HCT116 (cell line): ENCODE results near the gene SELENOK. TPM values are rescaled to one million over a fixed set of nuclear protein-coding genes. Genes with fewer than 3 reads are reported as not detected.

Experiments
- ATAC-seq: fragments of 200-7000 bp; cut with Tn5 transposase; 2 replicates; pipeline ENCODE4 v1.9.1; 2020; ENCODE audit warnings: mild to moderate bottlenecking, moderate library complexity
- BruUV-seq: library from RNA; stranded (reverse); fragments of 400-500 nt; replicated peaks from 2 replicates; lab custom pipeline; 2021; lab: Mats Ljungman, UMichigan
- CTCF ChIA-PET: fragments of 300-600 bp; sonication (Branson Sonifier 250); formaldehyde crosslinking; loops from one replicate; lab custom pipeline; 2021; ENCODE audit warnings: antibody characterized with exemption; lab: Charles Lee
- POLR2A ChIA-PET: fragments of 300-600, 350-600 bp; sonication (Branson Sonifier 250); formaldehyde crosslinking; loops from one replicate; lab custom pipeline; 2021; ENCODE audit warnings: antibody characterized with exemption; lab: Charles Lee
- RAD21 ChIA-PET, 2 experiments: fragments of 300-600 bp; sonication (Branson Sonifier 250); formaldehyde crosslinking; loops; one replicate each; lab custom pipeline; 2023; ENCODE audit warnings: low total read pairs in 2 of 2; ENCODE audit not compliant: uncharacterized antibody in 2 of 2, unreplicated experiment in 2 of 2, low non-redundant PET in 1 of 2; lab: Charles Lee
- DNase-seq: peaks from one replicate; pipeline ENCODE4 v3.0.0-alpha.2; 2010; ENCODE audit warnings: low read depth, low spot score
- H2AFZ ChIP-seq: fragments of 200-600 bp; shearing (Covaris generic), sonication (generic); 2 replicates; pipeline ENCODE4 v1.6.1; 2017; ENCODE audit warnings: low read depth, mixed run types, mixed read lengths, antibody characterized with exemption, low read length; ENCODE audit not compliant: poor library complexity, severe bottlenecking
- H3K27ac ChIP-seq: 2 replicates; pipeline ENCODE4 v1.5.1; 2012; ENCODE audit warnings: low read depth, low read length
- H3K27me3 ChIP-seq: fragments of 200-600 bp; sonication (generic); 2 replicates; pipeline ENCODE4 v1.6.1; 2016; ENCODE audit warnings: mixed run types, low read length, mixed read lengths; ENCODE audit not compliant: insufficient read depth
- H3K36me3 ChIP-seq, 2 experiments: fragments of 200-500 bp in 1 of 2; fragments of 200-600 bp in 1 of 2; sonication (Bioruptor generic) in 1 of 2; sonication (generic) in 1 of 2; 2 replicates each; pipeline versions ENCODE4 v1.5.1 to v1.6.1; 2014 to 2016; ENCODE audit warnings: low read length in 2 of 2, inconsistent platforms in 1 of 2, mixed read lengths in 1 of 2, mixed run types in 1 of 2; ENCODE audit not compliant: insufficient read depth in 2 of 2, control insufficient read depth in 1 of 2
- H3K4me1 ChIP-seq, 2 experiments: fragments of 200-600 bp in 1 of 2; sonication (generic) in 1 of 2; 2 replicates each; pipeline versions ENCODE4 v1.5.1 to v1.6.1; 2012 to 2017; ENCODE audit warnings: low read length in 2 of 2, inconsistent platforms in 1 of 2, mild to moderate bottlenecking in 1 of 2, mixed read lengths in 1 of 2, mixed run types in 1 of 2, moderate library complexity in 1 of 2; ENCODE audit not compliant: insufficient read depth in 2 of 2, control insufficient read depth in 1 of 2
- H3K4me2 ChIP-seq: fragments of 200-600 bp; sonication (generic); 2 replicates; pipeline ENCODE4 v1.6.1; 2017; ENCODE audit warnings: mixed run types, low read length, mixed read lengths
- H3K4me3 ChIP-seq, 2 experiments: fragments of 200-600 bp in 1 of 2; sonication (generic) in 1 of 2; replicated peaks in 1 of 2; 2 replicates each; pipeline ENCODE4 v1.5.1; 2011 to 2016; ENCODE audit warnings: low read length in 2 of 2, control low read depth in 1 of 2, low read depth in 1 of 2, mild to moderate bottlenecking in 1 of 2, mixed read lengths in 1 of 2, mixed run types in 1 of 2
- H3K79me2 ChIP-seq: fragments of 200-600 bp; sonication (generic); 2 replicates; pipeline ENCODE4 v1.6.1; 2017; ENCODE audit warnings: mild to moderate bottlenecking, mixed run types, low read length, moderate library complexity, mixed read lengths; ENCODE audit not compliant: insufficient read depth
- H3K9ac ChIP-seq: fragments of 200-600 bp; sonication (generic); 2 replicates; pipeline ENCODE4 v1.6.1; 2016; ENCODE audit warnings: low read length, mixed read lengths
- H3K9me2 ChIP-seq: fragments of 200-600 bp; sonication (generic), shearing (Covaris generic); 2 replicates; pipeline ENCODE4 v1.6.1; 2017; ENCODE audit warnings: mixed run types, mild to moderate bottlenecking, moderate library complexity; ENCODE audit not compliant: insufficient read depth
- H3K9me3 ChIP-seq, 2 experiments: fragments of 200-500 bp in 1 of 2; fragments of 200-600 bp in 1 of 2; sonication (Bioruptor generic) in 1 of 2; sonication (generic) in 1 of 2; 2 replicates each; pipeline ENCODE4 v1.6.1; 2014 to 2017; ENCODE audit warnings: low read length in 2 of 2, mixed read lengths in 2 of 2, inconsistent platforms in 1 of 2, low read depth in 1 of 2, mild to moderate bottlenecking in 1 of 2, mixed run types in 1 of 2, moderate library complexity in 1 of 2; ENCODE audit not compliant: control insufficient read depth in 1 of 2, insufficient read depth in 1 of 2
- H4K20me1 ChIP-seq: fragments of 200-600 bp; sonication (generic), shearing (Covaris generic); 2 replicates; pipeline ENCODE4 v1.6.1; 2017; ENCODE audit warnings: mixed run types, mild to moderate bottlenecking, moderate library complexity; ENCODE audit not compliant: insufficient read depth
- CBX3 ChIP-seq: IDR thresholded peaks from 2 replicates; pipeline ENCODE4 v1.6.1; 2012; ENCODE audit warnings: low read depth
- CEBPB ChIP-seq: IDR thresholded peaks from 2 replicates; pipeline ENCODE4 v1.6.1; 2012; ENCODE audit warnings: low read depth
- EGR1 ChIP-seq: IDR thresholded peaks from 2 replicates; pipeline ENCODE4 v1.6.1; 2012; ENCODE audit warnings: low read depth
- ELF1 ChIP-seq: IDR thresholded peaks from 2 replicates; pipeline ENCODE4 v1.6.1; 2012; ENCODE audit warnings: low read depth, borderline replicate concordance
- POLR2A ChIP-seq: IDR thresholded peaks from 2 replicates; pipeline ENCODE4 v1.7.0; 2011; ENCODE audit warnings: borderline replicate concordance; ENCODE audit not compliant: insufficient read depth, insufficient read length; ENCODE audit errors: extremely low read depth
- POLR2AphosphoS5 ChIP-seq: IDR thresholded peaks from 2 replicates; pipeline ENCODE4 v1.6.1; 2011; ENCODE audit warnings: mild to moderate bottlenecking, low read depth, low read length, moderate library complexity
- SP1 ChIP-seq: IDR thresholded peaks from 2 replicates; pipeline ENCODE4 v1.6.1; 2012; ENCODE audit warnings: low read depth
- SRF ChIP-seq: IDR thresholded peaks from 2 replicates; pipeline ENCODE4 v1.6.1; 2012; ENCODE audit warnings: low read depth
- TCF7L2 ChIP-seq: IDR thresholded peaks from 2 replicates; pipeline ENCODE4 v1.7.0; 2011; ENCODE audit warnings: borderline replicate concordance, inconsistent platforms; ENCODE audit not compliant: insufficient read depth, insufficient read length; ENCODE audit errors: extremely low read depth
- ZFX ChIP-seq: fragments of 450-650 bp; IDR thresholded peaks from 2 replicates; pipeline ENCODE4 v1.6.1; 2017
- intact Hi-C: fragments of 100-400 bp; cut with micrococcal nuclease; formaldehyde crosslinking; loops from 2 replicates; pipeline ENCODE4 v1.10.0; 2022
- total RNA-seq: library from RNA; stranded (reverse); gene quantifications from one replicate; pipeline ENCODE4 v1.2.1, GENCODE V29; 2021; ENCODE audit not compliant: unreplicated experiment

The SELENOK gene
- total RNA-seq, 1 experiment from 2014 or later = 35.1 TPM

- Histone ChIP-seq H4K20me1 (no peaks in the 10 kb centered on the region), H3K27me3 (no peaks in the 10 kb centered on the region), H3K79me2 (peaks cover 6% of the 10 kb centered on the region; the same call in 1 of the 2 replicates), H3K4me1 (peaks cover 39 to 51% of the 10 kb centered on the region in 2 experiments), H3K4me2 (peak overlapping the region; percentile 87), H3K9me2 (no peaks in the 10 kb centered on the region), H3K9me3 (no peaks in the 10 kb centered on the region), H3K4me3 (peak overlapping the region in 1 of 2 experiments; percentile 72; a peak in 3 of 4 replicates), H2AFZ (no peak overlapping the region), H3K36me3 (no peaks in the 10 kb centered on the region), H3K27ac (peak overlapping the region; percentile 83; the same call in 1 of the 2 replicates), H3K9ac (peak overlapping the region; percentile 83)
- TF ChIP-seq ZFX = no peak
- TF ChIP-seq POLR2AphosphoS5 = no peak
- no peak for TF ChIP-seq TCF7L2
- no peak for TF ChIP-seq CBX3
- TF ChIP-seq EGR1 = no peak
- no peak for TF ChIP-seq CEBPB
- no peak for TF ChIP-seq ELF1
- TF ChIP-seq SP1 = no peak
- no peak for TF ChIP-seq POLR2A
- TF ChIP-seq SRF = no peak
- no TSS peak for BruUV-seq
- POLR2A ChIA-PET = interaction anchor here (1.7 kb wide), 1 partner anchor 47 kb away, joined by 4 read pairs; the partner anchor contains the start of gene SELENOK
- RAD21 ChIA-PET = no interaction called here
- CTCF ChIA-PET = no interaction called here
- ATAC-seq = no peak
- DNase-seq = no peak
- intact Hi-C loops = no loop called here
Observed at GRCh38 chr3:53844262-53845102, 47.2 kb downstream of the SELENOK start.
